H1 (cell line): ENCODE data around the gene TTC24.

Experiments
- BRCA1 ChIP-seq: IDR thresholded peaks from 2 replicates; pipeline ENCODE4 v1.6.1; 2012; ENCODE audit warnings: low read depth, low read length, improper control_type of control experiment
- CHD2 ChIP-seq: IDR thresholded peaks from 2 replicates; pipeline ENCODE4 v1.6.1; 2012; ENCODE audit warnings: low read length, improper control_type of control experiment
- EZH2 ChIP-seq: fragments of 200-600 bp; sonication (generic); IDR thresholded peaks from 2 replicates; pipeline ENCODE4 v1.7.1; 2012; ENCODE audit warnings: low read depth, mild to moderate bottlenecking, moderate library complexity, low read length, inconsistent platforms; ENCODE audit not compliant: severe bottlenecking
- KDM1A ChIP-seq: fragments of 200-600, 300-600 bp; sonication (generic); IDR thresholded peaks from 2 replicates; pipeline ENCODE4 v1.7.1; 2016; ENCODE audit warnings: mild to moderate bottlenecking, low read length, borderline replicate concordance
- POLR2A ChIP-seq, 2 experiments: IDR thresholded peaks; 1 replicate in 1 of 2; 2 replicates in 1 of 2; pipeline ENCODE4 v1.6.1; 2011; ENCODE audit warnings: low read depth in 2 of 2, low read length in 2 of 2, mild to moderate bottlenecking in 2 of 2; ENCODE audit errors: control extremely low read depth in 1 of 2
- POLR2AphosphoS5 ChIP-seq: IDR thresholded peaks from 2 replicates; pipeline ENCODE4 v1.6.1; 2011; ENCODE audit warnings: low read depth, low read length
- RBBP5 ChIP-seq: IDR thresholded peaks from 2 replicates; pipeline ENCODE4 v1.7.1; 2012; ENCODE audit warnings: low read depth, mild to moderate bottlenecking, inconsistent platforms, low read length, moderate library complexity, borderline replicate concordance
- RFX5 ChIP-seq: IDR thresholded peaks from 2 replicates; pipeline ENCODE4 v1.6.1; 2011; ENCODE audit warnings: low read depth, low read length, improper control_type of control experiment, borderline replicate concordance
- TAF1 ChIP-seq: IDR thresholded peaks from 2 replicates; pipeline ENCODE4 v1.6.1; 2011; ENCODE audit warnings: mild to moderate bottlenecking, low read depth, low read length
- TEAD4 ChIP-seq: IDR thresholded peaks from 2 replicates; pipeline ENCODE4 v1.6.1; 2012; ENCODE audit warnings: low read depth, low read length, inconsistent platforms, mixed read lengths
- ZNF274 ChIP-seq: IDR thresholded peaks from 2 replicates; pipeline ENCODE4 v1.7.0; 2012; ENCODE audit warnings: low read length, borderline replicate concordance; ENCODE audit errors: extremely low read depth
- TF ChIP-seq, protein P1 (sequence below), 3 experiments: IDR thresholded peaks; 1 replicate in 2 of 3; 2 replicates in 1 of 3; pipeline versions ENCODE4 v1.5.1 to v1.6.1; 2011; ENCODE audit warnings: low read length in 3 of 3, mild to moderate bottlenecking in 3 of 3, inconsistent platforms in 2 of 3, low read depth in 1 of 3, moderate library complexity in 1 of 3; ENCODE audit not compliant: insufficient read depth in 1 of 3; ENCODE audit errors: control extremely low read depth in 1 of 3
- TF ChIP-seq, protein P2 (sequence below): IDR thresholded peaks from 2 replicates; pipeline ENCODE4 v1.6.1; 2011; ENCODE audit warnings: low read length, improper control_type of control experiment

GRCh38 chr1:156581661-156582387, 2.3 kb downstream of the TTC24 start:
- no peak for TF ChIP-seq POLR2A (IDR thresholded peaks at IDR 0.05; ENCODE audit: control extremely low read depth in 1 of 2, low read depth in 2 of 2, low read length in 2 of 2)
- TF ChIP-seq BRCA1: no peak
- TF ChIP-seq RFX5: no peak
- TF ChIP-seq, protein P1, sequence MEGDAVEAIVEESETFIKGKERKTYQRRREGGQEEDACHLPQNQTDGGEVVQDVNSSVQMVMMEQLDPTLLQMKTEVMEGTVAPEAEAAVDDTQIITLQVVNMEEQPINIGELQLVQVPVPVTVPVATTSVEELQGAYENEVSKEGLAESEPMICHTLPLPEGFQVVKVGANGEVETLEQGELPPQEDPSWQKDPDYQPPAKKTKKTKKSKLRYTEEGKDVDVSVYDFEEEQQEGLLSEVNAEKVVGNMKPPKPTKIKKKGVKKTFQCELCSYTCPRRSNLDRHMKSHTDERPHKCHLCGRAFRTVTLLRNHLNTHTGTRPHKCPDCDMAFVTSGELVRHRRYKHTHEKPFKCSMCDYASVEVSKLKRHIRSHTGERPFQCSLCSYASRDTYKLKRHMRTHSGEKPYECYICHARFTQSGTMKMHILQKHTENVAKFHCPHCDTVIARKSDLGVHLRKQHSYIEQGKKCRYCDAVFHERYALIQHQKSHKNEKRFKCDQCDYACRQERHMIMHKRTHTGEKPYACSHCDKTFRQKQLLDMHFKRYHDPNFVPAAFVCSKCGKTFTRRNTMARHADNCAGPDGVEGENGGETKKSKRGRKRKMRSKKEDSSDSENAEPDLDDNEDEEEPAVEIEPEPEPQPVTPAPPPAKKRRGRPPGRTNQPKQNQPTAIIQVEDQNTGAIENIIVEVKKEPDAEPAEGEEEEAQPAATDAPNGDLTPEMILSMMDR (IDR thresholded peaks at IDR 0.05; ENCODE audit: control extremely low read depth in 1 of 3, insufficient read depth in 1 of 3, low read depth in 1 of 3, low read length in 3 of 3): no peak
- no peak for TF ChIP-seq TEAD4
- no peak for TF ChIP-seq ZNF274
- no peak for TF ChIP-seq KDM1A
- TF ChIP-seq, protein P2, sequence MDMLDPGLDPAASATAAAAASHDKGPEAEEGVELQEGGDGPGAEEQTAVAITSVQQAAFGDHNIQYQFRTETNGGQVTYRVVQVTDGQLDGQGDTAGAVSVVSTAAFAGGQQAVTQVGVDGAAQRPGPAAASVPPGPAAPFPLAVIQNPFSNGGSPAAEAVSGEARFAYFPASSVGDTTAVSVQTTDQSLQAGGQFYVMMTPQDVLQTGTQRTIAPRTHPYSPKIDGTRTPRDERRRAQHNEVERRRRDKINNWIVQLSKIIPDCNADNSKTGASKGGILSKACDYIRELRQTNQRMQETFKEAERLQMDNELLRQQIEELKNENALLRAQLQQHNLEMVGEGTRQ: no peak
- no peak for TF ChIP-seq RBBP5
- no peak for TF ChIP-seq CHD2
- TF ChIP-seq EZH2: no peak
- no peak for TF ChIP-seq POLR2AphosphoS5
- no peak for TF ChIP-seq TAF1
